ENCODE results near the gene SYT12.

- no peak for TF ChIP-seq CTCF (IDR thresholded peaks at IDR 0.05 in 8 of 11, conservative IDR thresholded peaks at IDR 0.05 in 3 of 11)
- TF ChIP-seq POLR2A (IDR thresholded peaks at IDR 0.05), result no peak
- TF ChIP-seq POLR2AphosphoS5 (IDR thresholded peaks at IDR 0.05), result no peak
Observed at GRCh38 chr11:67062526-67063373, 39.8 kb downstream of the SYT12 start.
